Nephron (organoid): Measurements from ENCODE around the gene GORAB.

Source experiments
- H3K27ac Mint-ChIP-seq, 3 experiments: 2 replicates each; pipeline ENCODE4 v1.8.0; 2020; ENCODE audit warnings: mixed read lengths in 3 of 3, mild to moderate bottlenecking in 2 of 3, moderate library complexity in 1 of 3
- H3K27me3 Mint-ChIP-seq: 2 replicates; pipeline ENCODE4 v1.8.0; 2021; ENCODE audit warnings: low read depth, mild to moderate bottlenecking, moderate library complexity, mixed read lengths
- H3K36me3 Mint-ChIP-seq: 2 replicates; pipeline ENCODE4 v1.8.0; 2020; ENCODE audit warnings: low read depth, mixed read lengths
- H3K4me1 Mint-ChIP-seq: 2 replicates; pipeline ENCODE4 v1.8.0; 2020; ENCODE audit warnings: mixed read lengths
- H3K4me3 Mint-ChIP-seq, 3 experiments: 2 replicates each; pipeline ENCODE4 v1.8.0; 2020; ENCODE audit warnings: mild to moderate bottlenecking in 3 of 3, mixed read lengths in 3 of 3, moderate library complexity in 2 of 3
- H3K9me3 Mint-ChIP-seq: 2 replicates; pipeline ENCODE4 v1.8.0; 2020; ENCODE audit warnings: mixed read lengths
- TF ChIP-seq, protein P1 (sequence below), 3 experiments: fragments of 200-600 bp; sonication (generic); IDR thresholded peaks; one replicate each; pipeline ENCODE4 v1.5.0; 2021; ENCODE audit warnings: antibody characterized with exemption in 3 of 3; ENCODE audit not compliant: unreplicated experiment in 3 of 3

Gene GORAB

DNA sequence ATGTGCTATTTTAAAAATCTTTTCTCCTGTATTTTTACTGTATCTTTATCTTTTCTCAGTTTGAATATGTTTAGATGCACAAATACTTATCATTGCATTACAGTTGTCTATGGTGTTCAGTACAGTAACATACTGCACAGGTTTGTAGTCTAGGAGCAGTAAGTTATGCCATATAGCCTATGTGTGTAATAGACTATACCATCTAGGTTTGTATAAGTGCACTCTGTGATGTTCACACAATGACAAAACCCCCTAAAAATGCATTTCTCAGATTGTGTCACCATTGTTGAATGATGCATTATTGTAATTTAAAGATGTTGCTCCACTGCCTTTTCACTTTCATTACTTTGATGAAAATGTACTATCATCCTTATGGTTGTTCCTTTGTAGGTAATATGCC lies 67.1 kb downstream of the GORAB start:
- H3K27me3 Mint-ChIP-seq = no peaks in the 10 kb centered on the region
- TF ChIP-seq, protein P1, sequence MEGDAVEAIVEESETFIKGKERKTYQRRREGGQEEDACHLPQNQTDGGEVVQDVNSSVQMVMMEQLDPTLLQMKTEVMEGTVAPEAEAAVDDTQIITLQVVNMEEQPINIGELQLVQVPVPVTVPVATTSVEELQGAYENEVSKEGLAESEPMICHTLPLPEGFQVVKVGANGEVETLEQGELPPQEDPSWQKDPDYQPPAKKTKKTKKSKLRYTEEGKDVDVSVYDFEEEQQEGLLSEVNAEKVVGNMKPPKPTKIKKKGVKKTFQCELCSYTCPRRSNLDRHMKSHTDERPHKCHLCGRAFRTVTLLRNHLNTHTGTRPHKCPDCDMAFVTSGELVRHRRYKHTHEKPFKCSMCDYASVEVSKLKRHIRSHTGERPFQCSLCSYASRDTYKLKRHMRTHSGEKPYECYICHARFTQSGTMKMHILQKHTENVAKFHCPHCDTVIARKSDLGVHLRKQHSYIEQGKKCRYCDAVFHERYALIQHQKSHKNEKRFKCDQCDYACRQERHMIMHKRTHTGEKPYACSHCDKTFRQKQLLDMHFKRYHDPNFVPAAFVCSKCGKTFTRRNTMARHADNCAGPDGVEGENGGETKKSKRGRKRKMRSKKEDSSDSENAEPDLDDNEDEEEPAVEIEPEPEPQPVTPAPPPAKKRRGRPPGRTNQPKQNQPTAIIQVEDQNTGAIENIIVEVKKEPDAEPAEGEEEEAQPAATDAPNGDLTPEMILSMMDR (IDR thresholded peaks at IDR 0.05; ENCODE audit: unreplicated experiment in 3 of 3) = no peak
- H3K36me3 Mint-ChIP-seq = peaks cover 14% of the 10 kb centered on the region
- no peak overlapping the region for H3K4me3 Mint-ChIP-seq
- peaks cover 5% of the 10 kb centered on the region for H3K4me1 Mint-ChIP-seq
- no peak overlapping the region for H3K27ac Mint-ChIP-seq
- H3K9me3 Mint-ChIP-seq = peaks cover 32% of the 10 kb centered on the region

- Mint-ChIP-seq H3K27me3 (no peaks in the 10 kb centered on the region), H3K4me3 (no peak overlapping the region), H3K27ac (no peak overlapping the region), H3K36me3 (peaks cover 14% of the 10 kb centered on the region), H3K4me1 (no peaks in the 10 kb centered on the region), H3K9me3 (peaks cover 27% of the 10 kb centered on the region)
- TF ChIP-seq, protein P1 (IDR thresholded peaks at IDR 0.05; ENCODE audit: unreplicated experiment in 3 of 3) = no peak
These were observed 69.9 kb downstream of the GORAB start for GRCh38 chr1:170601866-170602265.
